ENCODE results near the gene ETV3L. TPM values are rescaled to one million over a fixed set of nuclear protein-coding genes. Genes with fewer than 3 reads are reported as not detected.
"Not testable (repeated sequence)": the region's sequence is repeated elsewhere in the genome, so short reads cannot be mapped to it uniquely, and the experiment has no call there.

ETV3L gene
- polyA plus RNA-seq, 3 donors from 2014 or later, result not detected

DNA sequence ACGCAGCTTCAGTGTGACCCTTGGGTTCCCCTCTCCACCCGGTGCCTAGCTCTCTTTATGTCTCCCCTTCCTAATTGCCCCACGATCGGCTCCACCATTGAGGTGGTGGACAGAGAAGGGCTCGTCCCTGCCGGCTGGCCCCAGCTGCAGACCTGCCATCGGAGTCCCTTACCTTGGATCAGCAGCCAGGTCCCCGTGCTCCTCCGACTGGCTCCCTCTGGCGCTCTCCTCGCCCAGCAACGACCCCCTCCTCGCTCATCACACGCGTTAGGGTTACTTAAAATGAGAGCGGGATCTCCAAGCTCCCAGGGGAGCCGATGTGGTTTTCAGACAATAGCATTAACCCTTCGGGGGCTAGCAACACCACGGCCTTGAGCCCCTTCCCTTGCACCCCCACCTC, 8.1 kb upstream of the ETV3L start:
- no peak for DNase-seq
- Mint-ChIP-seq H3K36me3 (peaks cover 0 to 4% (median 0%) of the 10 kb centered on the region in 3 donors), H3K27me3 (ENCODE audit: low read depth in 3 of 3) (peaks cover 1 to 16% (median 4%) of the 10 kb centered on the region in 3 donors), H3K9me3 (no peaks in the 10 kb centered on the region), H3K27ac (no peak overlapping the region), H3K4me1 (no peaks in the 10 kb centered on the region), H3K4me3 (no peak overlapping the region)

- no peak overlapping the region for H3K4me3 Mint-ChIP-seq
Measured at GRCh38 chr1:157106813-157107189, 7.2 kb upstream of the ETV3L start.

DNA sequence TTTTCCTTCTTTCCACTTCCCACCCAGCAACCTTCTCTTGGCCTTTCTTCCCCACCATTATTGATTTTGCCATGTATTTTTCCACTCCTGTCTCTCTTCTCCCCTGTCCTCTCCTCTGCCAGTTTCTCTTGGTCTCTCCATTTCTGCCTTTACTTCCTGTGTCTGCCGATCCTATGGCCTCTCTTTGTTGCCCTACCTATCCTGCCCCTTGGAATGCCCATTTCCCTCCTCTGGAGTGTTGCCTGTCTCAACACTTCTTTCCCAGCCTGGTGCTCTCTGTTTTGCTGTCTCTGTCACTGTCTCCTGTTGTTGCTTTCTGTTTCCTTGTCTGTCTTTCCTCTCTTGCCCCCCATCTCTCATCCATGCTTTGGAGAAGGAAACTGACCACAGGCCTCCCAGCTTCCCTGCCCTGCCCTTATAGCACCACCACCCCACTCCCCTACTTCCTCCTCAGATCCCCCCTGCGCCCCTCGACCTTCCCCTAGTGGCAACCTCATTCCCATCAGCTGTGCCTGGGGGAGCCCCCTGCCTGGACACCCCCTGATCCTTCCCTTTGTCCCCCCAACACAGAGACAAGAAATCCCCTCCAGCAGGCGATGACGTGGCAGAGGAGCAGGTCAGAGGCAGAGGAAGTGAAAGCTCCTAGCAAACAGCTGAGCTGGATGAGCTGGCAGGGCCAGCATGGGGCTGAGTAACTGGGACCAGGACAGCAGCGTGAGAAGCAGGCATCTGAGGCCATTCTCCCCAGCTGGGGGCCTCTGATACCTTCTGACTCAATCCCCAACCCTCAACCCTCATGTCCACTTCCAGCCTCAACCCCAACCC, 6.6 kb upstream of the ETV3L start:
- no peak for DNase-seq
- Mint-ChIP-seq H3K9me3 (no peaks in the 10 kb centered on the region), H3K27ac (peak overlapping the region in 2 of 6 donors; percentile 26 to 49), H3K36me3 (peaks cover 0 to 4% (median 0%) of the 10 kb centered on the region in 3 donors), H3K4me3 (no peak overlapping the region), H3K4me1 (no peaks in the 10 kb centered on the region), H3K27me3 (ENCODE audit: low read depth in 3 of 3) (peaks cover 1 to 21% (median 3%) of the 10 kb centered on the region in 3 donors)

More at GRCh38 chr1:157106813-157107189, 7.2 kb upstream of the ETV3L start:
- DNase-seq, result no peak
- no peaks in the 10 kb centered on the region for H3K9me3 Mint-ChIP-seq
- no peak overlapping the region for H3K27ac Mint-ChIP-seq
- peaks cover 0 to 4% (median 0%) of the 10 kb centered on the region in 3 donors for H3K36me3 Mint-ChIP-seq
- H3K27me3 Mint-ChIP-seq (ENCODE audit: low read depth in 3 of 3), result peaks cover 1 to 20% (median 3%) of the 10 kb centered on the region in 3 donors
- no peaks in the 10 kb centered on the region for H3K4me1 Mint-ChIP-seq

- H3K4me3 Mint-ChIP-seq, result no peak overlapping the region
- no peaks in the 10 kb centered on the region for H3K4me1 Mint-ChIP-seq
- H3K27me3 Mint-ChIP-seq (ENCODE audit: low read depth in 3 of 3), result peaks cover 1 to 23% (median 3%) of the 10 kb centered on the region in 3 donors
- peak overlapping the region in 1 of 6 donors; percentile 49 for H3K27ac Mint-ChIP-seq
- H3K9me3 Mint-ChIP-seq, result no peaks in the 10 kb centered on the region
- peaks cover 0 to 4% (median 0%) of the 10 kb centered on the region in 3 donors for H3K36me3 Mint-ChIP-seq
- no peak for DNase-seq
Measured at GRCh38 chr1:157105298-157105987, 5.8 kb upstream of the ETV3L start.

- H3K4me1 Mint-ChIP-seq, result no peaks in the 10 kb centered on the region
- no peak overlapping the region for H3K27ac Mint-ChIP-seq
- H3K9me3 Mint-ChIP-seq, result no peaks in the 10 kb centered on the region
- H3K27me3 Mint-ChIP-seq (ENCODE audit: low read depth in 3 of 3), result peaks cover 1 to 23% (median 3%) of the 10 kb centered on the region in 3 donors
- DNase-seq, result no peak
- no peak overlapping the region for H3K4me3 Mint-ChIP-seq
- peaks cover 0 to 4% (median 0%) of the 10 kb centered on the region in 3 donors for H3K36me3 Mint-ChIP-seq
Measured at GRCh38 chr1:157104598-157105293, 5.1 kb upstream of the ETV3L start.

- H3K4me3 Mint-ChIP-seq, result no peak overlapping the region
- no peaks in the 10 kb centered on the region for H3K4me1 Mint-ChIP-seq
- no peaks in the 10 kb centered on the region for H3K9me3 Mint-ChIP-seq
- H3K36me3 Mint-ChIP-seq, result peaks cover 0 to 4% (median 0%) of the 10 kb centered on the region in 3 donors
- peaks cover 0 to 17% (median 6%) of the 10 kb centered on the region in 3 donors for H3K27me3 Mint-ChIP-seq (ENCODE audit: low read depth in 3 of 3)
- no peak for DNase-seq
- no peak overlapping the region for H3K27ac Mint-ChIP-seq
Measured at GRCh38 chr1:157103268-157103667, 3.7 kb upstream of the ETV3L start.

DNA sequence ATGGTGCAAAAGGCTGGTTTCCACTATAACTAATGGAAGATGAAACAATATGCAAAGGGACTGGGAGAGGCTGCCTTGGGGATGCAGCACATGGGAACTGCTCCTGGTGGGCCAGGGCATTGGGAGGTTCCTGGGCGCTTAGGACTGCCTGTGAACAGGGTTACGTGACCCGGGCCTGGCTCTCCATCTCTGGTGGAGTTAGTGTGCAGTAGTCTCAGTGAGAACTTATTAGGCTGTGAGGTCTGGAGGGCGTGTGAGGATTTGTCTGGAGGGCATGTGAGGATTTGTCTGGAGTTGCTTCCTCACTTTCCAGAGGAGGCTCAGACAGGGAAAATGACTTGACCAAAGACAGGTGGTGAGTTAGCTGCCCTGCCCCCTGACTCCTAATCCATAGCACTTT, 1.5 kb upstream of the ETV3L start:
- H3K9me3 Mint-ChIP-seq, result no peaks in the 10 kb centered on the region

DNA sequence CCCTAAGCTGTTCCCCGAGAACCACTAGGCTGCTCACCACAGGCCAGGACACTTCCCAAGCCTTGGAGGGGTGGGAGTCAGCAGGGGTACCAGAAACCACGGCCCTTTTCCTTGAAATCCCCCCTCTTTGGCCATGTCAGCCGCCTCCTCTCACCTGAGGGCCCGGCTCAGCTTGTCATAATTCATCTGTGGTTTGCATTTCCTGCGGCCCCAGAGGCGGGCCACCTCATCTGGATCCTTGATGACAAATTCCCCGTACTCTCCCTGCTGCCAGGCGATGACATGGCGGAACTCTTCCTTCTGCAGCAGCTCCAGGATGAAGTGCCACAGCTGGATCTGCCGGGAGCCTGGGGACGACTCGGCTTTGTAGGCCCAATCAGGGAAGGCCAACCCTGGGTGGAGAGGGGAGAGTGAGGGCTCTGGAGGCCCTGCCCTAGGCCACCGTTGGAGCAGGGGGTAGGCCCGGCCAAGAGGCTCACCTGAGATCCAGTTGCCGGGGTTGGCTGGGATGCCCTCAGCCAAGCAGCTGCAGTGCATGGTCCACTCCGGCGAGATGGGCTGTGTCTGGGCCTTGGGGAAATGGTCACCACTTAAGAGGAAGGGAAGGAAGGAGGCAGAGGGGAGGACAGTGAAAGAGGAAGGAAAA, 498 bp downstream of the ETV3L start:
- not testable (repeated sequence) for DNase-seq, H3K36me3 Mint-ChIP-seq, H3K4me3 Mint-ChIP-seq, H3K27ac Mint-ChIP-seq, H3K4me1 Mint-ChIP-seq, H3K9me3 Mint-ChIP-seq
- H3K27me3 Mint-ChIP-seq (ENCODE audit: low read depth in 3 of 3), result peaks cover 0 to 12% (median 6%) of the 10 kb centered on the region in 3 donors

More for the DNA sequence above, 1.5 kb upstream of the ETV3L start:
- Mint-ChIP-seq H3K4me1 (no peaks in the 10 kb centered on the region), H3K27ac (no peak overlapping the region), H3K4me3 (no peak overlapping the region), H3K36me3 (peaks cover 0 to 4% (median 0%) of the 10 kb centered on the region in 3 donors), H3K27me3 (ENCODE audit: low read depth in 3 of 3) (peaks cover 0 to 15% (median 9%) of the 10 kb centered on the region in 3 donors)
- no peak for DNase-seq

DNA sequence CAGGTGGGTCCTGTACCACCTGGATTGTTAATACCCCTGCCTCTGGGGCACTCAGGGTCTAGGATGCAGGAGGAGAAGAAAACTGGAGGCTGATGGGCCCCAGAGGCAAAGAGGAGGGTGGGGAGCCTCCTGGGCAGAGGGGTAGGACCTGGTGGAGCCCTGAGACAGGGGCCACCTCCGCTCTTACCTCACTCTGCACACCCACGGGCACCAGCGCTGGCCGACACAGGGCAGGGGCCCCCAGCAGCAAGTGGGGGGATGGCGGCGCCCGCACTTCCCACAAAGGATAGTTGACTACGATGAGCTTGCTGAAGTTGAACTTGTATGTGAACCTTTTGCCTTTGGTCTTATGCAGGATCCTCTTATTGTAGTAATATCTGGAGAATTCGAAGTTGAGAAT, 1.1 kb downstream of the ETV3L start:
- no peak for DNase-seq
- peaks cover 0 to 12% (median 6%) of the 10 kb centered on the region in 3 donors for H3K27me3 Mint-ChIP-seq (ENCODE audit: low read depth in 3 of 3)
- H3K4me3 Mint-ChIP-seq, result no peak overlapping the region
- H3K27ac Mint-ChIP-seq, result no peak overlapping the region
- no peaks in the 10 kb centered on the region for H3K36me3 Mint-ChIP-seq
- no peaks in the 10 kb centered on the region for H3K4me1 Mint-ChIP-seq
- H3K9me3 Mint-ChIP-seq, result no peaks in the 10 kb centered on the region

GRCh38 chr1:157097692-157098091, 1.9 kb downstream of the ETV3L start:
- peaks cover 0 to 9% (median 9%) of the 10 kb centered on the region in 3 donors for H3K27me3 Mint-ChIP-seq (ENCODE audit: low read depth in 3 of 3)
- no peak for DNase-seq
- H3K36me3 Mint-ChIP-seq, result no peaks in the 10 kb centered on the region
- no peaks in the 10 kb centered on the region for H3K9me3 Mint-ChIP-seq
- H3K27ac Mint-ChIP-seq, result no peak overlapping the region
- H3K4me1 Mint-ChIP-seq, result no peaks in the 10 kb centered on the region
- H3K4me3 Mint-ChIP-seq, result no peak overlapping the region

DNA sequence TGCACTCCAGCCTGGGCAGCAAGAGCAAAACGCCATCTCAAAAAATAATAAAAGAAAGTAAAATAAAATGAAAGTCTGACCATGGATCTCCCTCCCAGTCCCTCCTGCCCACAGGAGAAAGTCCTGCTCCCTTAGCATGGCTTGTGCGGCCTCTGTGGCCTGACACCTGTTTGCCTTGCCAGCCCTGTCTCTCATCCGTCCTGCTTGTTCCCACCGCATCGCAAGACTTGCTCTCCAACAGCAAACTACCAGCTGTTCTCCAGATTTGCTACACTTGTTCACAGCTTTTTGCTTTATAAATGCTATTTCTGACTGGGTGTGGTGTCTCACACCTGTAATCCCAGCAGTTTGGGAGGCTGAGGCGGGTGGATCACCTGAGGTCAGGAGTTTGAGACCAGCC, 2.7 kb downstream of the ETV3L start:
- Mint-ChIP-seq H3K36me3 (no peaks in the 10 kb centered on the region), H3K27ac (peak overlapping the region in 1 of 6 donors; percentile 56), H3K27me3 (ENCODE audit: low read depth in 3 of 3) (peaks cover 0 to 9% (median 5%) of the 10 kb centered on the region in 3 donors), H3K4me3 (no peak overlapping the region), H3K9me3 (no peaks in the 10 kb centered on the region), H3K4me1 (no peaks in the 10 kb centered on the region)
- DNase-seq, result no peak

GRCh38 chr1:157095551-157095950, 4.1 kb downstream of the ETV3L start:
- Mint-ChIP-seq H3K9me3 (no peaks in the 10 kb centered on the region), H3K4me1 (no peaks in the 10 kb centered on the region), H3K4me3 (no peak overlapping the region)

GRCh38 chr1:157095091-157095490, 4.5 kb downstream of the ETV3L start:
- no peaks in the 10 kb centered on the region for H3K36me3 Mint-ChIP-seq
- H3K4me3 Mint-ChIP-seq, result no peak overlapping the region
- H3K27ac Mint-ChIP-seq, result no peak overlapping the region
- no peak for DNase-seq
- H3K4me1 Mint-ChIP-seq, result no peaks in the 10 kb centered on the region
- peaks cover 0 to 9% (median 2%) of the 10 kb centered on the region in 3 donors for H3K27me3 Mint-ChIP-seq (ENCODE audit: low read depth in 3 of 3)
- no peaks in the 10 kb centered on the region for H3K9me3 Mint-ChIP-seq

More at GRCh38 chr1:157095551-157095950, 4.1 kb downstream of the ETV3L start:
- Mint-ChIP-seq H3K27ac (no peak overlapping the region), H3K36me3 (no peaks in the 10 kb centered on the region), H3K27me3 (ENCODE audit: low read depth in 3 of 3) (peaks cover 0 to 9% (median 2%) of the 10 kb centered on the region in 3 donors)
- no peak for DNase-seq
